Spinal cord (tissue), 10 donors: ENCODE measurements around the gene PES1. TPM values are rescaled to one million over a fixed set of nuclear protein-coding genes. Genes with fewer than 3 reads are reported as not detected.
"Not testable (repeated sequence)": the region's sequence is repeated elsewhere in the genome, so short reads cannot be mapped to it uniquely, and the experiment has no call there.

Experiments
- DNase-seq, 6 donors: peaks; one replicate each; pipeline versions ENCODE4 v3.0.0 to v3.0.0-alpha.2; 2013 to 2015; ENCODE audit warnings: low spot score in 6 of 6, low read depth in 4 of 6
- H3K27ac ChIP-seq: one replicate; pipeline ENCODE4 v1.5.1; 2013; ENCODE audit warnings: low read depth, low read length, control low read depth
- H3K27me3 ChIP-seq: one replicate; pipeline ENCODE4 v1.6.1; 2013; ENCODE audit warnings: low read length; ENCODE audit not compliant: control insufficient read depth, insufficient read depth
- H3K36me3 ChIP-seq: one replicate; pipeline ENCODE4 v1.6.1; 2013; ENCODE audit warnings: low read length; ENCODE audit not compliant: control insufficient read depth, insufficient read depth
- H3K4me1 ChIP-seq: one replicate; pipeline ENCODE4 v1.6.1; 2013; ENCODE audit warnings: low read length; ENCODE audit not compliant: control insufficient read depth, insufficient read depth
- H3K4me3 ChIP-seq: one replicate; pipeline ENCODE4 v1.5.1; 2013; ENCODE audit warnings: low read depth, low read length, control low read depth
- H3K9me3 ChIP-seq: one replicate; pipeline ENCODE4 v1.6.1; 2013; ENCODE audit warnings: low read length; ENCODE audit not compliant: control insufficient read depth, insufficient read depth
- WGBS: methylation state at CpG from one replicate; pipeline ENCODE4 v1.1.5; 2013; ENCODE audit warnings: missing lambda C conversion rate; ENCODE audit not compliant: insufficient coverage; 5-methylcytosine and 5-hydroxymethylcytosine counted together
- polyA plus RNA-seq, 2 donors: library from polyadenylated mRNA; unstranded; fragments of 120-200 nt; gene quantifications; one replicate each; pipeline ENCODE4 v1.2.1, GENCODE V29; 2013; ENCODE audit not compliant: insufficient read length in 2 of 2
- total RNA-seq, 2 donors: library from RNA; depleted of rRNA in 1 of 2; stranded (reverse); fragments of 120-200 nt in 1 of 2; fragments of >200 nt in 1 of 2; gene quantifications; one replicate each; pipeline versions ENCODE4 v1.2.3 to v1.2.4, GENCODE V29; 2013 to 2014
- donor health status: healthy.

PES1 gene
- total and polyA plus RNA-seq, 4 donors, result 28.5 to 64.5 (median 54.8) TPM

- 81% methylated on average over 10 of the region's 11 CpGs for WGBS
- not testable (repeated sequence) for H3K27ac ChIP-seq, DNase-seq, H3K4me3 ChIP-seq, H3K27me3 ChIP-seq, H3K9me3 ChIP-seq
- Histone ChIP-seq H3K36me3 (peaks cover 23% of the 10 kb centered on the region), H3K4me1 (peaks cover 16% of the 10 kb centered on the region)
Observed at GRCh38 chr22:30560643-30561202, 31.0 kb downstream of the PES1 start.

GRCh38 chr22:30559889-30560288 lies 31.8 kb downstream of the PES1 start:
- Histone ChIP-seq H3K27me3 (no peaks in the 10 kb centered on the region), H3K36me3 (peaks cover 31% of the 10 kb centered on the region), H3K4me3 (no peak overlapping the region), H3K27ac (no peak overlapping the region), H3K9me3 (no peaks in the 10 kb centered on the region), H3K4me1 (peaks cover 13% of the 10 kb centered on the region)
- no peak for DNase-seq
- 69% methylated on average over 2 of the region's 6 CpGs for WGBS

GRCh38 chr22:30557243-30557642 lies 34.5 kb downstream of the PES1 start:
- no peak overlapping the region for H3K27ac ChIP-seq
- no peaks in the 10 kb centered on the region for H3K9me3 ChIP-seq
- 78% methylated on average over 7 of the region's 8 CpGs for WGBS
- no peak overlapping the region for H3K4me3 ChIP-seq
- peaks cover 4% of the 10 kb centered on the region for H3K4me1 ChIP-seq
- peaks cover 38% of the 10 kb centered on the region for H3K36me3 ChIP-seq
- no peaks in the 10 kb centered on the region for H3K27me3 ChIP-seq
- no peak for DNase-seq

- WGBS, result 72% methylated on average over 5 of the region's 6 CpGs
- no peaks in the 10 kb centered on the region for H3K27me3 ChIP-seq
- no peak for DNase-seq
- H3K4me1 ChIP-seq, result peaks cover under 1% of the 10 kb centered on the region
- no peaks in the 10 kb centered on the region for H3K9me3 ChIP-seq
- H3K4me3 ChIP-seq, result no peak overlapping the region
- H3K27ac ChIP-seq, result no peak overlapping the region
- H3K36me3 ChIP-seq, result peaks cover 34% of the 10 kb centered on the region
Observed at GRCh38 chr22:30556388-30556787, 35.3 kb downstream of the PES1 start.

GRCh38 chr22:30555282-30556210 lies 36.2 kb downstream of the PES1 start:
- no peak overlapping the region for H3K27ac ChIP-seq
- H3K4me1 ChIP-seq, result no peaks in the 10 kb centered on the region
- H3K4me3 ChIP-seq, result no peak overlapping the region
- H3K9me3 ChIP-seq, result no peaks in the 10 kb centered on the region
- peaks cover 34% of the 10 kb centered on the region for H3K36me3 ChIP-seq
- 97% methylated on average over 70 of the region's 73 CpGs for WGBS
- DNase-seq, result no peak
- H3K27me3 ChIP-seq, result no peaks in the 10 kb centered on the region

GRCh38 chr22:30553971-30554370 lies 37.7 kb downstream of the PES1 start:
- no peak for DNase-seq
- H3K4me1 ChIP-seq, result peaks cover 6% of the 10 kb centered on the region
- H3K27me3 ChIP-seq, result no peaks in the 10 kb centered on the region
- H3K27ac ChIP-seq, result no peak overlapping the region
- H3K9me3 ChIP-seq, result no peaks in the 10 kb centered on the region
- no peak overlapping the region for H3K4me3 ChIP-seq
- H3K36me3 ChIP-seq, result peaks cover 34% of the 10 kb centered on the region
- WGBS, result no CpG with 5 or more reads among the region's 7 CpGs

GRCh38 chr22:30552719-30553118 lies 39.0 kb downstream of the PES1 start:
- peaks cover 34% of the 10 kb centered on the region for H3K36me3 ChIP-seq
- peaks cover 6% of the 10 kb centered on the region for H3K4me1 ChIP-seq
- WGBS, result no CpG with 5 or more reads among the region's 1 CpG
- H3K27me3 ChIP-seq, result no peaks in the 10 kb centered on the region
- no peak for DNase-seq
- H3K27ac ChIP-seq, result no peak overlapping the region
- no peaks in the 10 kb centered on the region for H3K9me3 ChIP-seq
- H3K4me3 ChIP-seq, result no peak overlapping the region

GRCh38 chr22:30551813-30552212 lies 39.9 kb downstream of the PES1 start:
- H3K27me3 ChIP-seq, DNase-seq, H3K4me3 ChIP-seq, H3K27ac ChIP-seq, H3K4me1 ChIP-seq, H3K9me3 ChIP-seq: not testable (repeated sequence)
- WGBS, result 100% methylated on average over 1 of the region's 3 CpGs
- peaks cover 28% of the 10 kb centered on the region for H3K36me3 ChIP-seq

GRCh38 chr22:30547188-30547587 lies 44.5 kb downstream of the PES1 start:
- H3K4me3 ChIP-seq, result no peak overlapping the region
- no peak for DNase-seq
- no peaks in the 10 kb centered on the region for H3K27me3 ChIP-seq
- no peaks in the 10 kb centered on the region for H3K9me3 ChIP-seq
- H3K4me1 ChIP-seq, result peaks cover 16% of the 10 kb centered on the region
- 65% methylated on average over 4 of the region's 4 CpGs for WGBS
- H3K36me3 ChIP-seq, result no peaks in the 10 kb centered on the region
- no peak overlapping the region for H3K27ac ChIP-seq

- Histone ChIP-seq H3K9me3 (no peaks in the 10 kb centered on the region), H3K27me3 (peaks cover 3% of the 10 kb centered on the region), H3K4me1 (peaks cover 22% of the 10 kb centered on the region), H3K36me3 (no peaks in the 10 kb centered on the region), H3K4me3 (no peak within 1 kb of the TSS), H3K27ac (no peak within 1 kb of the TSS)
- 92% methylated on average over 7 of the region's 7 CpGs for WGBS
- DNase-seq, result no peak
Observed at GRCh38 chr22:30546616-30547015, 45.1 kb downstream of the PES1 start, which contains the start of gene SEC14L6. Gene SEC14L6 (minus strand): TSS chr22:30546741. CDS start chr22:30546682, 59 bp downstream.
